ENCODE results near the gene SLFN12L.
"Not testable (repeated sequence)": the region's sequence is repeated elsewhere in the genome, so short reads cannot be mapped to it uniquely, and the experiment has no call there.

SLFN12L gene

GRCh38 chr17:35537601-35538141 is at the start of gene SLFN12L:
SLFN12L (minus strand) TSS chr17:35537678; CDS start chr17:35522364, 15,314 bp downstream.
- DNase-seq (ENCODE audit: low read depth, low spot score) = no peak

- DNase-seq (ENCODE audit: low read depth, low spot score) = no peak
Observed at GRCh38 chr17:35586569-35587073, 49.1 kb upstream of the SLFN12L start.

GRCh38 chr17:35584061-35584460 is 46.6 kb upstream of the SLFN12L start:
- DNase-seq (ENCODE audit: low read depth, low spot score) = no peak

- no peak for DNase-seq (ENCODE audit: low read depth, low spot score)
Observed at GRCh38 chr17:35578929-35579432, 41.5 kb upstream of the SLFN12L start.

- DNase-seq (ENCODE audit: low read depth, low spot score) = peak; percentile 90
Observed at GRCh38 chr17:35578197-35578928, 40.9 kb upstream of the SLFN12L start, which contains the start of gene PEX12. PEX12 (minus strand) TSS chr17:35578571; CDS start chr17:35578021, 550 bp downstream.

- peak; percentile 28 for DNase-seq (ENCODE audit: low read depth, low spot score)
Observed at GRCh38 chr17:35577830-35578196, 40.3 kb upstream of the SLFN12L start.

- DNase-seq (ENCODE audit: low read depth, low spot score) = no peak
Observed at GRCh38 chr17:35575759-35576158, 38.3 kb upstream of the SLFN12L start.

GRCh38 chr17:35569405-35569804 is 31.9 kb upstream of the SLFN12L start:
- no peak for DNase-seq (ENCODE audit: low read depth, low spot score)

- peak; percentile 51 for DNase-seq (ENCODE audit: low read depth, low spot score)
Observed at GRCh38 chr17:35568561-35568960, 31.1 kb upstream of the SLFN12L start.

GRCh38 chr17:35566968-35567367 is 29.5 kb upstream of the SLFN12L start:
- DNase-seq (ENCODE audit: low read depth, low spot score) = no peak

- not testable (repeated sequence) for DNase-seq (ENCODE audit: low read depth, low spot score)
Observed at GRCh38 chr17:35563181-35563580, 25.7 kb upstream of the SLFN12L start.

GRCh38 chr17:35560703-35561102 is 23.2 kb upstream of the SLFN12L start, which contains the start of gene SLFN14:
SLFN14 (minus strand) TSS chr17:35560819; CDS start chr17:35558062, 2,757 bp downstream.
- no peak for DNase-seq (ENCODE audit: low read depth, low spot score)

- no peak for DNase-seq (ENCODE audit: low read depth, low spot score)
Observed at GRCh38 chr17:35559495-35560210, 22.2 kb upstream of the SLFN12L start.

GRCh38 chr17:35557353-35557752 is 19.9 kb upstream of the SLFN12L start:
- DNase-seq (ENCODE audit: low read depth, low spot score) = no peak

GRCh38 chr17:35555691-35556090 is 18.2 kb upstream of the SLFN12L start:
- no peak for DNase-seq (ENCODE audit: low read depth, low spot score)

- DNase-seq (ENCODE audit: low read depth, low spot score) = no peak
Observed at GRCh38 chr17:35554668-35555067, 17.2 kb upstream of the SLFN12L start.

- DNase-seq (ENCODE audit: low read depth, low spot score) = no peak
Observed at GRCh38 chr17:35553310-35553709, 15.8 kb upstream of the SLFN12L start.

- DNase-seq (ENCODE audit: low read depth, low spot score) = no peak
Observed at GRCh38 chr17:35548978-35549377, 11.5 kb upstream of the SLFN12L start.

- DNase-seq (ENCODE audit: low read depth, low spot score) = no peak
Observed at GRCh38 chr17:35548208-35548810, 10.8 kb upstream of the SLFN12L start.

- no peak for DNase-seq (ENCODE audit: low read depth, low spot score)
Observed at GRCh38 chr17:35546487-35546886, 9.0 kb upstream of the SLFN12L start.

GRCh38 chr17:35545150-35545549 is 7.7 kb upstream of the SLFN12L start:
- DNase-seq (ENCODE audit: low read depth, low spot score) = no peak

GRCh38 chr17:35543856-35544255 is 6.4 kb upstream of the SLFN12L start:
- DNase-seq (ENCODE audit: low read depth, low spot score) = peak; percentile 5
